PC-9 (cell line): ENCODE data around the gene CADM1. TPM values are rescaled to one million over a fixed set of nuclear protein-coding genes. Genes with fewer than 3 reads are reported as not detected.
A peak's percentile ranks its signal among the peaks of the same experiment; 100 is the strongest.

Experiments
- BruUV-seq: library from RNA; stranded (reverse); fragments of 400-500 nt; replicated peaks from 2 replicates; lab custom pipeline; 2021; lab: Mats Ljungman, UMichigan
- CTCF ChIA-PET: fragments of 300-600 bp; sonication (Branson Sonifier 250); formaldehyde crosslinking; loops from one replicate; lab custom pipeline; 2022; ENCODE audit warnings: antibody characterized with exemption; lab: Charles Lee
- POLR2A ChIA-PET: fragments of 300-600 bp; sonication (Branson Sonifier 250); formaldehyde crosslinking; loops from one replicate; lab custom pipeline; 2022; ENCODE audit warnings: antibody characterized with exemption; ENCODE audit not compliant: unreplicated experiment; lab: Charles Lee
- DNase-seq, 2 experiments: peaks; one replicate each; pipeline versions ENCODE4 v3.0.0 to v3.0.0-alpha.2; 2015 to 2022; ENCODE audit warnings: mixed read lengths in 1 of 2
- H2AFZ ChIP-seq: fragments of 200-600 bp; sonication (generic); 2 replicates; pipeline ENCODE4 v1.8.1; 2017; ENCODE audit warnings: antibody characterized with exemption
- H3F3A ChIP-seq: fragments of 200-600 bp; sonication (generic); 2 replicates; pipeline ENCODE4 v1.8.1; 2017; ENCODE audit warnings: antibody characterized with exemption, mild to moderate bottlenecking, low read depth; ENCODE audit not compliant: insufficient read depth
- H3K27ac ChIP-seq: fragments of 200-600 bp; sonication (generic); 2 replicates; pipeline ENCODE4 v1.6.1; 2016; ENCODE audit warnings: mixed run types
- H3K27me3 ChIP-seq: fragments of 200-600 bp; sonication (generic); 2 replicates; pipeline ENCODE4 v1.6.1; 2016; ENCODE audit warnings: low read depth, mixed run types; ENCODE audit not compliant: insufficient read depth
- H3K36me3 ChIP-seq: fragments of 200-600 bp; sonication (generic); 2 replicates; pipeline ENCODE4 v1.6.1; 2016; ENCODE audit warnings: low read depth, mixed run types
- H3K4me1 ChIP-seq: fragments of 200-600 bp; sonication (generic); replicated peaks from 2 replicates; pipeline ENCODE4 v1.6.1; 2016; ENCODE audit warnings: mixed run types; ENCODE audit not compliant: insufficient read depth
- H3K4me2 ChIP-seq: fragments of 200-600 bp; sonication (generic); 2 replicates; pipeline ENCODE4 v1.6.1; 2017; ENCODE audit warnings: mixed run types
- H3K4me3 ChIP-seq: fragments of 200-600 bp; sonication (generic); 2 replicates; pipeline ENCODE4 v1.6.1; 2016; ENCODE audit warnings: mixed run types
- H3K79me2 ChIP-seq: fragments of 200-600 bp; sonication (generic); 2 replicates; pipeline ENCODE4 v1.6.1; 2017; ENCODE audit warnings: low read depth, mixed run types
- H3K9me2 ChIP-seq: fragments of 200-600 bp; sonication (generic); 2 replicates; pipeline ENCODE4 v1.8.1; 2017; ENCODE audit warnings: mild to moderate bottlenecking; ENCODE audit not compliant: insufficient read depth
- H3K9me3 ChIP-seq: fragments of 200-600 bp; sonication (generic); 2 replicates; pipeline ENCODE4 v1.8.1; 2016; ENCODE audit warnings: low read depth; ENCODE audit not compliant: insufficient read depth
- H4K20me1 ChIP-seq: fragments of 200-600 bp; sonication (generic); 2 replicates; pipeline ENCODE4 v1.8.1; 2017; ENCODE audit not compliant: insufficient read depth
- CTCF ChIP-seq: fragments of 200-600 bp; sonication (generic); conservative IDR thresholded peaks from 2 replicates; pipeline ENCODE4 v1.6.1; 2017; ENCODE audit warnings: mixed run types, antibody characterized with exemption, mild to moderate bottlenecking, moderate library complexity
- EZH2 ChIP-seq: fragments of 200-600 bp; sonication (generic); IDR thresholded peaks from 2 replicates; pipeline ENCODE4 v1.8.0; 2017; ENCODE audit warnings: antibody characterized with exemption, low read depth
- intact Hi-C: fragments of 100-400 bp; cut with micrococcal nuclease; formaldehyde crosslinking; loops from one replicate; pipeline ENCODE4 v1.10.0; 2022; ENCODE audit not compliant: unreplicated experiment
- total RNA-seq: library from RNA; stranded (reverse); gene quantifications from 2 replicates; pipeline ENCODE4 v1.2.3, GENCODE V29; 2021

The CADM1 gene
- total RNA-seq, 1 experiment from 2014 or later, result not detected

- no peak overlapping the region for H3K4me3 ChIP-seq
- H3K4me1 ChIP-seq, result no peaks in the 10 kb centered on the region
- H3K9me3 ChIP-seq, result no peaks in the 10 kb centered on the region
- no peak overlapping the region for H3K4me2 ChIP-seq
- no peak overlapping the region for H2AFZ ChIP-seq
- TF ChIP-seq EZH2 (no peak), CTCF (no peak)
- no TSS peak for BruUV-seq
- no peaks in the 10 kb centered on the region for H3K79me2 ChIP-seq
- CTCF ChIA-PET, result no interaction called here
- no peaks in the 10 kb centered on the region for H3K9me2 ChIP-seq
- intact Hi-C loops, result no loop called here
- no peak for DNase-seq
- no peaks in the 10 kb centered on the region for H3K27me3 ChIP-seq
- no peaks in the 10 kb centered on the region for H3F3A ChIP-seq
- no peak overlapping the region for H3K27ac ChIP-seq
- no peaks in the 10 kb centered on the region for H4K20me1 ChIP-seq
- POLR2A ChIA-PET, result no interaction called here
- H3K36me3 ChIP-seq, result no peaks in the 10 kb centered on the region
Measured at GRCh38 chr11:115489466-115489865, 14.7 kb downstream of the CADM1 start.

GRCh38 chr11:115488945-115489344 lies 15.3 kb downstream of the CADM1 start:
- H3K36me3 ChIP-seq, result no peaks in the 10 kb centered on the region
- no peak overlapping the region for H2AFZ ChIP-seq
- H3K9me3 ChIP-seq, result no peaks in the 10 kb centered on the region
- ChIA-PET POLR2A (no interaction called here), CTCF (no interaction called here)
- no peaks in the 10 kb centered on the region for H3K79me2 ChIP-seq
- no peaks in the 10 kb centered on the region for H3F3A ChIP-seq
- no peaks in the 10 kb centered on the region for H3K4me1 ChIP-seq
- H3K4me3 ChIP-seq, result no peak overlapping the region
- no peak overlapping the region for H3K27ac ChIP-seq
- H3K9me2 ChIP-seq, result no peaks in the 10 kb centered on the region
- no TSS peak for BruUV-seq
- intact Hi-C loops, result no loop called here
- no peak for TF ChIP-seq CTCF
- TF ChIP-seq EZH2, result no peak
- no peak overlapping the region for H3K4me2 ChIP-seq
- peak in 1 of 2 experiments; percentile 37 for DNase-seq
- peaks cover 2% of the 10 kb centered on the region; the same call in 1 of the 2 replicates for H3K27me3 ChIP-seq
- no peaks in the 10 kb centered on the region for H4K20me1 ChIP-seq

- H3K27me3 ChIP-seq, result peaks cover 6% of the 10 kb centered on the region; the same call in 1 of the 2 replicates
- TF ChIP-seq CTCF (no peak), EZH2 (no peak)
- intact Hi-C loops, result no loop called here
- no peaks in the 10 kb centered on the region for H3F3A ChIP-seq
- no peak for DNase-seq
- no peaks in the 10 kb centered on the region for H4K20me1 ChIP-seq
- no peaks in the 10 kb centered on the region for H3K79me2 ChIP-seq
- no peak overlapping the region for H3K4me3 ChIP-seq
- no peaks in the 10 kb centered on the region for H3K9me3 ChIP-seq
- BruUV-seq, result no TSS peak
- H3K4me1 ChIP-seq, result no peaks in the 10 kb centered on the region
- ChIA-PET POLR2A (no interaction called here), CTCF (no interaction called here)
- H3K9me2 ChIP-seq, result no peaks in the 10 kb centered on the region
- no peaks in the 10 kb centered on the region for H3K36me3 ChIP-seq
- H3K27ac ChIP-seq, result no peak overlapping the region
- H2AFZ ChIP-seq, result no peak overlapping the region
- H3K4me2 ChIP-seq, result no peak overlapping the region
Measured at GRCh38 chr11:115481528-115481927, 22.7 kb downstream of the CADM1 start.
